RWPE2 (cell line): ENCODE results near the gene PROKR2.

Source experiments
- ATAC-seq: fragments of 200-7000 bp; cut with Tn5 transposase; 3 replicates; pipeline ENCODE4 v1.9.1; 2021; ENCODE audit warnings: low read depth
- DNase-seq: peaks from one replicate; pipeline ENCODE4 v3.0.0-alpha.2; 2020; ENCODE audit warnings: low spot score
- H3K27ac ChIP-seq: fragments of 450-650 bp; 2 replicates; pipeline ENCODE4 v1.5.1; 2017; ENCODE audit warnings: mild to moderate bottlenecking; ENCODE audit not compliant: poor library complexity, severe bottlenecking
- H3K27me3 ChIP-seq: fragments of 250-450 bp; sonication (Bioruptor Pico); 2 replicates; pipeline ENCODE4 v1.5.1; 2021; ENCODE audit warnings: mild to moderate bottlenecking, moderate library complexity; ENCODE audit not compliant: insufficient read depth, poor library complexity, severe bottlenecking
- H3K36me3 ChIP-seq: fragments of 250-450 bp; sonication (Bioruptor Pico); 2 replicates; pipeline ENCODE4 v1.5.1; 2020; ENCODE audit warnings: low read depth, mild to moderate bottlenecking, moderate library complexity
- H3K4me1 ChIP-seq: fragments of 250-450 bp; sonication (Bioruptor Pico); 2 replicates; pipeline ENCODE4 v1.5.1; 2021; ENCODE audit warnings: mild to moderate bottlenecking, moderate library complexity; ENCODE audit not compliant: insufficient read depth, poor library complexity, severe bottlenecking
- H3K4me3 ChIP-seq: fragments of 250-450 bp; sonication (Bioruptor Pico); 2 replicates; pipeline ENCODE4 v1.5.1; 2021; ENCODE audit warnings: mild to moderate bottlenecking, moderate library complexity; ENCODE audit not compliant: severe bottlenecking
- H3K9me3 ChIP-seq: fragments of 250-450 bp; sonication (Bioruptor Pico); 2 replicates; pipeline ENCODE4 v1.5.1; 2021; ENCODE audit warnings: mild to moderate bottlenecking, moderate library complexity; ENCODE audit not compliant: severe bottlenecking
- TF ChIP-seq, protein P1 (sequence below): fragments of 450-650 bp; IDR thresholded peaks from one replicate; pipeline ENCODE4 v1.5.1; 2017; ENCODE audit warnings: mild to moderate bottlenecking, moderate library complexity; ENCODE audit not compliant: poor library complexity, severe bottlenecking

PROKR2 gene

GRCh38 chr20:5315807-5316187 lies 957 bp downstream of the PROKR2 start:
- no peak for ATAC-seq
- H3K4me1 ChIP-seq: no peaks in the 10 kb centered on the region
- no peak for DNase-seq
- no peak overlapping the region for H3K27ac ChIP-seq
- no peak overlapping the region for H3K4me3 ChIP-seq
- H3K9me3 ChIP-seq: no peaks in the 10 kb centered on the region
- TF ChIP-seq, protein P1, sequence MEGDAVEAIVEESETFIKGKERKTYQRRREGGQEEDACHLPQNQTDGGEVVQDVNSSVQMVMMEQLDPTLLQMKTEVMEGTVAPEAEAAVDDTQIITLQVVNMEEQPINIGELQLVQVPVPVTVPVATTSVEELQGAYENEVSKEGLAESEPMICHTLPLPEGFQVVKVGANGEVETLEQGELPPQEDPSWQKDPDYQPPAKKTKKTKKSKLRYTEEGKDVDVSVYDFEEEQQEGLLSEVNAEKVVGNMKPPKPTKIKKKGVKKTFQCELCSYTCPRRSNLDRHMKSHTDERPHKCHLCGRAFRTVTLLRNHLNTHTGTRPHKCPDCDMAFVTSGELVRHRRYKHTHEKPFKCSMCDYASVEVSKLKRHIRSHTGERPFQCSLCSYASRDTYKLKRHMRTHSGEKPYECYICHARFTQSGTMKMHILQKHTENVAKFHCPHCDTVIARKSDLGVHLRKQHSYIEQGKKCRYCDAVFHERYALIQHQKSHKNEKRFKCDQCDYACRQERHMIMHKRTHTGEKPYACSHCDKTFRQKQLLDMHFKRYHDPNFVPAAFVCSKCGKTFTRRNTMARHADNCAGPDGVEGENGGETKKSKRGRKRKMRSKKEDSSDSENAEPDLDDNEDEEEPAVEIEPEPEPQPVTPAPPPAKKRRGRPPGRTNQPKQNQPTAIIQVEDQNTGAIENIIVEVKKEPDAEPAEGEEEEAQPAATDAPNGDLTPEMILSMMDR: no peak
- peaks cover 71% of the 10 kb centered on the region for H3K27me3 ChIP-seq
- H3K36me3 ChIP-seq: no peaks in the 10 kb centered on the region

GRCh38 chr20:5313916-5314315 lies 2.8 kb downstream of the PROKR2 start:
- Histone ChIP-seq H3K9me3 (no peaks in the 10 kb centered on the region), H3K36me3 (no peaks in the 10 kb centered on the region), H3K27ac (no peak overlapping the region), H3K27me3 (peaks cover 60% of the 10 kb centered on the region), H3K4me3 (no peak overlapping the region), H3K4me1 (no peaks in the 10 kb centered on the region)
- DNase-seq (no peak), ATAC-seq (no peak)
- TF ChIP-seq, protein P1: no peak

DNA sequence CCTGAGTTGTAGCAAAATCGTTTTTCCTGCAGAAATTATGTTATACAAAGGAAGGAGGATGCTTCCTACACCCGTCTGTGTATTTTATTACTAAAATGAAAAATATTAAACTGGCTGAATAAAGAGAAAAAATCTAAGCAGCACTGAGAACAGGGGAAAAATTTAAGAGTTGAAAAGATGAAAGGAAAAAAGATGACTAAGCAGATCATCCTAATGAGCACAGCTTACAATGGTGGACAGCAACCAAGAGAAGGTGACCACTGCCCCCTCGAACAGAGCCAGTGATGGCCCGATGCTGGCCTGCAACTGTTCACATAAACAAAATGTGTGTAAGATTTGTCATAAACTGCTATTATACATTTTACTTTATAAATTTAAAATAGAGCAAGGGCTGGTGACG lies 4.2 kb downstream of the PROKR2 start:
- ATAC-seq (no peak), DNase-seq (no peak)
- TF ChIP-seq, protein P1: no peak
- H3K27me3 ChIP-seq: peaks cover 46% of the 10 kb centered on the region
- H3K9me3 ChIP-seq: peaks cover 2% of the 10 kb centered on the region
- no peaks in the 10 kb centered on the region for H3K4me1 ChIP-seq
- H3K36me3 ChIP-seq: no peaks in the 10 kb centered on the region
- H3K4me3 ChIP-seq: no peak overlapping the region
- H3K27ac ChIP-seq: no peak overlapping the region

- DNase-seq (no peak), ATAC-seq (no peak)
- Histone ChIP-seq H3K9me3 (peaks cover 2% of the 10 kb centered on the region), H3K36me3 (no peaks in the 10 kb centered on the region), H3K4me3 (no peak overlapping the region), H3K27ac (no peak overlapping the region), H3K27me3 (peaks cover 21% of the 10 kb centered on the region), H3K4me1 (no peaks in the 10 kb centered on the region)
- TF ChIP-seq, protein P1: no peak
These were observed 6.8 kb downstream of the PROKR2 start for GRCh38 chr20:5309971-5310370.

GRCh38 chr20:5298811-5299210 lies 17.9 kb downstream of the PROKR2 start:
- TF ChIP-seq, protein P1: no peak

More at GRCh38 chr20:5298811-5299210, 17.9 kb downstream of the PROKR2 start:
- Histone ChIP-seq H3K36me3 (no peaks in the 10 kb centered on the region), H3K9me3 (no peaks in the 10 kb centered on the region), H3K4me3 (no peak overlapping the region), H3K27me3 (peaks cover 63% of the 10 kb centered on the region), H3K27ac (no peak overlapping the region), H3K4me1 (no peaks in the 10 kb centered on the region)
- DNase-seq (no peak), ATAC-seq (no peak)
